Measurements from ENCODE around the gene ZNF431. TPM values are rescaled to one million over a fixed set of nuclear protein-coding genes. Genes with fewer than 3 reads are reported as not detected.

The ZNF431 gene
- 10 to 100 TPM; 20.9 to 24.5 TPM for total RNA-seq

- Mint-ChIP-seq H3K27ac (peak within 1 kb of the TSS; percentile 97), H3K27me3 (no peaks in the 10 kb centered on the region), H3K9me3 (no peaks in the 10 kb centered on the region), H3K36me3 (ENCODE audit: low read depth) (peaks cover 39% of the 10 kb centered on the region), H3K4me1 (peaks cover 19% of the 10 kb centered on the region), H3K4me3 (peak within 1 kb of the TSS; percentile 96)
- peak; percentile 100 for ATAC-seq (replicated peaks)
Observed at GRCh38 chr19:21141787-21142464, at the start of gene ZNF431. Gene ZNF431 (plus strand): TSS chr19:21142040. CDS start chr19:21142184, 144 bp downstream.

- no peaks in the 10 kb centered on the region for H3K9me3 Mint-ChIP-seq
- peaks cover 4% of the 10 kb centered on the region for H3K36me3 Mint-ChIP-seq (ENCODE audit: low read depth)
- H3K4me1 Mint-ChIP-seq, result peaks cover 4% of the 10 kb centered on the region
- no peaks in the 10 kb centered on the region for H3K27me3 Mint-ChIP-seq
- H3K4me3 Mint-ChIP-seq, result no peak overlapping the region
- ATAC-seq (replicated peaks), result no peak
- H3K27ac Mint-ChIP-seq, result no peak overlapping the region
Observed at GRCh38 chr19:21092109-21092508, 49.7 kb upstream of the ZNF431 start.

- Mint-ChIP-seq H3K4me3 (no peak overlapping the region), H3K27me3 (no peaks in the 10 kb centered on the region), H3K9me3 (no peaks in the 10 kb centered on the region), H3K4me1 (peaks cover 4% of the 10 kb centered on the region), H3K36me3 (ENCODE audit: low read depth) (peaks cover 21% of the 10 kb centered on the region), H3K27ac (no peak overlapping the region)
- no peak for ATAC-seq (replicated peaks)
Observed at GRCh38 chr19:21094347-21095025, 47.4 kb upstream of the ZNF431 start.

- H3K9me3 Mint-ChIP-seq, result no peaks in the 10 kb centered on the region
- peaks cover 32% of the 10 kb centered on the region for H3K36me3 Mint-ChIP-seq (ENCODE audit: low read depth)
- H3K4me1 Mint-ChIP-seq, result no peaks in the 10 kb centered on the region
- H3K27ac Mint-ChIP-seq, result no peak overlapping the region
- H3K27me3 Mint-ChIP-seq, result no peaks in the 10 kb centered on the region
- no peak overlapping the region for H3K4me3 Mint-ChIP-seq
- ATAC-seq (replicated peaks), result no peak
Observed at GRCh38 chr19:21098291-21098690, 43.5 kb upstream of the ZNF431 start.

- Mint-ChIP-seq H3K27me3 (no peaks in the 10 kb centered on the region), H3K36me3 (ENCODE audit: low read depth) (peaks cover 56% of the 10 kb centered on the region), H3K4me3 (no peak overlapping the region), H3K9me3 (no peaks in the 10 kb centered on the region), H3K27ac (no peak overlapping the region), H3K4me1 (no peaks in the 10 kb centered on the region)
- peak; percentile 56 for ATAC-seq (replicated peaks)
Observed at GRCh38 chr19:21101521-21102242, 40.2 kb upstream of the ZNF431 start.

- Mint-ChIP-seq H3K27me3 (no peaks in the 10 kb centered on the region), H3K4me1 (peaks cover 3% of the 10 kb centered on the region), H3K9me3 (peaks cover 4% of the 10 kb centered on the region), H3K36me3 (ENCODE audit: low read depth) (peaks cover 60% of the 10 kb centered on the region), H3K27ac (no peak overlapping the region), H3K4me3 (no peak overlapping the region)
- ATAC-seq (replicated peaks), result no peak
Observed at GRCh38 chr19:21109116-21109515, 32.7 kb upstream of the ZNF431 start.

GRCh38 chr19:21110183-21110582, 31.7 kb upstream of the ZNF431 start:
- Mint-ChIP-seq H3K27ac (no peak overlapping the region), H3K27me3 (no peaks in the 10 kb centered on the region), H3K4me1 (peaks cover 3% of the 10 kb centered on the region), H3K4me3 (no peak overlapping the region), H3K36me3 (ENCODE audit: low read depth) (peaks cover 59% of the 10 kb centered on the region), H3K9me3 (peaks cover 12% of the 10 kb centered on the region)
- no peak for ATAC-seq (replicated peaks)

GRCh38 chr19:21115430-21115829, 26.4 kb upstream of the ZNF431 start:
- H3K9me3 Mint-ChIP-seq, result peaks cover 13% of the 10 kb centered on the region
- no peak for ATAC-seq (replicated peaks)
- no peaks in the 10 kb centered on the region for H3K27me3 Mint-ChIP-seq
- peaks cover 64% of the 10 kb centered on the region for H3K36me3 Mint-ChIP-seq (ENCODE audit: low read depth)
- no peak overlapping the region for H3K27ac Mint-ChIP-seq
- H3K4me3 Mint-ChIP-seq, result no peak overlapping the region
- H3K4me1 Mint-ChIP-seq, result no peaks in the 10 kb centered on the region

GRCh38 chr19:21117041-21117907, 24.6 kb upstream of the ZNF431 start:
- Mint-ChIP-seq H3K27me3 (no peaks in the 10 kb centered on the region), H3K9me3 (peaks cover 13% of the 10 kb centered on the region), H3K36me3 (ENCODE audit: low read depth) (peaks cover 50% of the 10 kb centered on the region), H3K4me3 (no peak overlapping the region), H3K4me1 (no peaks in the 10 kb centered on the region), H3K27ac (no peak overlapping the region)
- no peak for ATAC-seq (replicated peaks)

GRCh38 chr19:21126078-21126477, 15.8 kb upstream of the ZNF431 start:
- H3K27me3 Mint-ChIP-seq, result no peaks in the 10 kb centered on the region
- H3K27ac Mint-ChIP-seq, result no peak overlapping the region
- no peak overlapping the region for H3K4me3 Mint-ChIP-seq
- no peak for ATAC-seq (replicated peaks)
- peaks cover 12% of the 10 kb centered on the region for H3K9me3 Mint-ChIP-seq
- no peaks in the 10 kb centered on the region for H3K36me3 Mint-ChIP-seq (ENCODE audit: low read depth)
- H3K4me1 Mint-ChIP-seq, result no peaks in the 10 kb centered on the region

- Mint-ChIP-seq H3K4me1 (no peaks in the 10 kb centered on the region), H3K9me3 (peaks cover 12% of the 10 kb centered on the region), H3K27ac (no peak overlapping the region), H3K27me3 (no peaks in the 10 kb centered on the region), H3K4me3 (no peak overlapping the region), H3K36me3 (ENCODE audit: low read depth) (no peaks in the 10 kb centered on the region)
- ATAC-seq (replicated peaks), result no peak
Observed at GRCh38 chr19:21127001-21127400, 14.8 kb upstream of the ZNF431 start.

- no peaks in the 10 kb centered on the region for H3K4me1 Mint-ChIP-seq
- H3K27ac Mint-ChIP-seq, result no peak overlapping the region
- no peaks in the 10 kb centered on the region for H3K36me3 Mint-ChIP-seq (ENCODE audit: low read depth)
- H3K9me3 Mint-ChIP-seq, result peaks cover 12% of the 10 kb centered on the region
- no peaks in the 10 kb centered on the region for H3K27me3 Mint-ChIP-seq
- no peak for ATAC-seq (replicated peaks)
- no peak overlapping the region for H3K4me3 Mint-ChIP-seq
Observed at GRCh38 chr19:21127898-21128297, 13.9 kb upstream of the ZNF431 start.

- Mint-ChIP-seq H3K4me1 (no peaks in the 10 kb centered on the region), H3K9me3 (peaks cover 12% of the 10 kb centered on the region), H3K36me3 (ENCODE audit: low read depth) (no peaks in the 10 kb centered on the region), H3K27me3 (peaks cover 7% of the 10 kb centered on the region), H3K4me3 (no peak overlapping the region), H3K27ac (no peak overlapping the region)
- ATAC-seq (replicated peaks), result no peak
Observed at GRCh38 chr19:21128901-21129698, 12.7 kb upstream of the ZNF431 start.
